ENCODE data around the gene CEBPA. TPM values are rescaled to one million over a fixed set of nuclear protein-coding genes. Genes with fewer than 3 reads are reported as not detected.

Gene CEBPA
- 4.3 and 5.7 TPM in 2 replicates for total RNA-seq

GRCh38 chr19:33302175-33302973 lies at the start of gene CEBPA:
CEBPA (minus strand) TSS chr19:33302534; CDS start chr19:33302414, 120 bp downstream.

Other genes starting within 250 kb of the CEBPA start
- gene RHPN2, start 237.6 kb downstream of the CEBPA start, total RNA-seq, result 9.7 and 11.2 TPM in 2 replicates
- 2.3 and 3.6 TPM in 2 replicates for gene GPATCH1, start 221.4 kb downstream of the CEBPA start, total RNA-seq
- gene WDR88, start 170.4 kb downstream of the CEBPA start, total RNA-seq, result not detected in 2 replicates
- gene LRP3, start 108.2 kb downstream of the CEBPA start, total RNA-seq, result 26.0 and 31.9 TPM in 2 replicates
- 0.81 TPM in 1 of 2 replicates, not detected in the other for gene SLC7A10, start 76.7 kb downstream of the CEBPA start, total RNA-seq
- gene CEBPG, start 71.2 kb upstream of the CEBPA start, total RNA-seq, result 20.9 and 24.8 TPM in 2 replicates
- 62.8 and 74.8 TPM in 2 replicates for gene PEPD, start 219.3 kb upstream of the CEBPA start, total RNA-seq